ENCODE measurements around the gene PPID.
"Not testable (repeated sequence)": the region's sequence is repeated elsewhere in the genome, so short reads cannot be mapped to it uniquely, and the experiment has no call there.

PPID gene

GRCh38 chr4:158758703-158759102, 35.5 kb upstream of the PPID start:
- Histone ChIP-seq H3K4me3 (ENCODE audit: low read depth, low read length) (no peak overlapping the region), H3K9me3 (ENCODE audit: severe bottlenecking) (peaks cover 8% of the 10 kb centered on the region), H3K27ac (no peak overlapping the region), H3K36me3 (no peaks in the 10 kb centered on the region), H3K27me3 (ENCODE audit: insufficient read depth, low read depth, severe bottlenecking) (no peaks in the 10 kb centered on the region)
- DNase-seq, result no peak
- TF ChIP-seq CTCF (IDR thresholded peaks at IDR 0.05; ENCODE audit: low read depth, low read length), result no peak

- Histone ChIP-seq H3K9me3 (ENCODE audit: severe bottlenecking) (peaks cover 8% of the 10 kb centered on the region), H3K27me3 (ENCODE audit: insufficient read depth, low read depth, severe bottlenecking) (no peaks in the 10 kb centered on the region), H3K36me3 (no peaks in the 10 kb centered on the region), H3K27ac (no peak overlapping the region), H3K4me3 (ENCODE audit: low read depth, low read length) (no peak overlapping the region)
- TF ChIP-seq CTCF (IDR thresholded peaks at IDR 0.05; ENCODE audit: low read depth, low read length), result no peak
- DNase-seq, result no peak
Observed at GRCh38 chr4:158758142-158758541, 34.9 kb upstream of the PPID start.

GRCh38 chr4:158756588-158756987, 33.4 kb upstream of the PPID start:
- Histone ChIP-seq H3K4me3 (ENCODE audit: low read depth, low read length) (no peak overlapping the region), H3K27ac (no peak overlapping the region), H3K27me3 (ENCODE audit: insufficient read depth, low read depth, severe bottlenecking) (no peaks in the 10 kb centered on the region), H3K9me3 (ENCODE audit: severe bottlenecking) (peaks cover 8% of the 10 kb centered on the region), H3K36me3 (no peaks in the 10 kb centered on the region)
- no peak for DNase-seq
- TF ChIP-seq CTCF (IDR thresholded peaks at IDR 0.05; ENCODE audit: low read depth, low read length), result no peak

- not testable (repeated sequence) for H3K4me3 ChIP-seq (ENCODE audit: low read depth, low read length); H3K9me3 ChIP-seq (ENCODE audit: severe bottlenecking); DNase-seq; H3K27ac ChIP-seq; H3K36me3 ChIP-seq; H3K27me3 ChIP-seq (ENCODE audit: insufficient read depth, low read depth, severe bottlenecking)
Observed at GRCh38 chr4:158755819-158756218, 32.6 kb upstream of the PPID start.

- Histone ChIP-seq H3K4me3 (ENCODE audit: low read depth, low read length) (no peak overlapping the region), H3K9me3 (ENCODE audit: severe bottlenecking) (peaks cover 6% of the 10 kb centered on the region), H3K27me3 (ENCODE audit: insufficient read depth, low read depth, severe bottlenecking) (no peaks in the 10 kb centered on the region), H3K36me3 (no peaks in the 10 kb centered on the region), H3K27ac (no peak overlapping the region)
- no peak for DNase-seq
- TF ChIP-seq CTCF (IDR thresholded peaks at IDR 0.05; ENCODE audit: low read depth, low read length), result no peak
Observed at GRCh38 chr4:158754385-158755180, 31.4 kb upstream of the PPID start.

GRCh38 chr4:158750379-158750778, 27.2 kb upstream of the PPID start:
- H3K36me3 ChIP-seq, result no peaks in the 10 kb centered on the region
- TF ChIP-seq CTCF (IDR thresholded peaks at IDR 0.05; ENCODE audit: low read depth, low read length), result no peak
- no peak overlapping the region for H3K4me3 ChIP-seq (ENCODE audit: low read depth, low read length)
- no peak for DNase-seq
- H3K9me3 ChIP-seq (ENCODE audit: severe bottlenecking), result no peaks in the 10 kb centered on the region
- no peak overlapping the region for H3K27ac ChIP-seq
- H3K27me3 ChIP-seq (ENCODE audit: insufficient read depth, low read depth, severe bottlenecking), result no peaks in the 10 kb centered on the region

- not testable (repeated sequence) for H3K27me3 ChIP-seq (ENCODE audit: insufficient read depth, low read depth, severe bottlenecking); H3K9me3 ChIP-seq (ENCODE audit: severe bottlenecking); DNase-seq; H3K36me3 ChIP-seq; H3K27ac ChIP-seq; H3K4me3 ChIP-seq (ENCODE audit: low read depth, low read length)
Observed at GRCh38 chr4:158746537-158746936, 23.3 kb upstream of the PPID start.

All from WERI-Rb-1 (cell line).